Gastroesophageal sphincter (tissue), 3 donors: ENCODE data around the gene MDGA2.

Source experiments
- CTCF ChIP-seq, 4 experiments: fragments of 200-600 bp in 2 of 4; fragments of 450-650 bp in 2 of 4; sonication (generic) in 1 of 4; IDR thresholded peaks; one replicate each; pipeline ENCODE4 v1.5.1; 2017 to 2019; ENCODE audit warnings: antibody characterized with exemption in 4 of 4, mild to moderate bottlenecking in 2 of 4, moderate library complexity in 2 of 4
- POLR2A ChIP-seq, 2 donors: fragments of 450-650 bp; IDR thresholded peaks; one replicate each; pipeline ENCODE4 v1.6.1; 2017; ENCODE audit warnings: antibody characterized with exemption in 2 of 2, mild to moderate bottlenecking in 2 of 2, moderate library complexity in 1 of 2

GRCh38 chr14:47392326-47392725 is 283.1 kb downstream of the MDGA2 start:
- TF ChIP-seq POLR2A (IDR thresholded peaks at IDR 0.05) (no peak), CTCF (IDR thresholded peaks at IDR 0.05) (no peak)
